Effector CD4-positive, alpha-beta T cell (primary cell): ENCODE measurements around the gene HMG20B.

Experiments used
- DNase-seq: peaks from one replicate; pipeline ENCODE4 v3.0.0-alpha.2; 2020

The HMG20B gene

DNA sequence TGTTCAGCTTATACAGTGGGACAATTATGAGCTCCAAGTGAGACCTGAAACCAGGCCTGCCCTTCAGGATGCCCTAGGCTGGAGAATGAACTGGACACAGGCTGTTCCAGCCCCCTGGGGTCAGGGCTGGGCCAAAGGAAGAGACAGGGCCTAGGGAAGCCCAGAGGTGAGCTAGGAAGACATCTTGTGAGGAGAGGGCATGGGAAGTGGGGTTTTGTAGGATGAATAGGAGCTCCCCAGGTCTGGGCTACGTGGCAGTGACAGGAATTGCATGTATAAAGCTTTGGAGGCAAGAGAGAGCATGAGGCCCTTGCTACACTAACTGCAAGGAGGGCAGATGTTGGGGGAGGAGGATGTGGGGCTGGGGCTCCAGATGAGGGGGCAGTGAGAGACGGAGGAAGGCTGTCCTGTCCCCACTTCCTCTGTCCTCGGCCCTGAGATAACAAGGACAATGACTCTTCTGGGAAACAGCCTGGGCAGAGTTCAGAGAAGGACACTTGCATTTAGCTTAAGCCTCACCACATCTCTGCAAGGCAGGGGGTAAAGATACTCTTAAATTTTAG lies 35.4 kb downstream of the HMG20B start:
- DNase-seq = no peak

DNA sequence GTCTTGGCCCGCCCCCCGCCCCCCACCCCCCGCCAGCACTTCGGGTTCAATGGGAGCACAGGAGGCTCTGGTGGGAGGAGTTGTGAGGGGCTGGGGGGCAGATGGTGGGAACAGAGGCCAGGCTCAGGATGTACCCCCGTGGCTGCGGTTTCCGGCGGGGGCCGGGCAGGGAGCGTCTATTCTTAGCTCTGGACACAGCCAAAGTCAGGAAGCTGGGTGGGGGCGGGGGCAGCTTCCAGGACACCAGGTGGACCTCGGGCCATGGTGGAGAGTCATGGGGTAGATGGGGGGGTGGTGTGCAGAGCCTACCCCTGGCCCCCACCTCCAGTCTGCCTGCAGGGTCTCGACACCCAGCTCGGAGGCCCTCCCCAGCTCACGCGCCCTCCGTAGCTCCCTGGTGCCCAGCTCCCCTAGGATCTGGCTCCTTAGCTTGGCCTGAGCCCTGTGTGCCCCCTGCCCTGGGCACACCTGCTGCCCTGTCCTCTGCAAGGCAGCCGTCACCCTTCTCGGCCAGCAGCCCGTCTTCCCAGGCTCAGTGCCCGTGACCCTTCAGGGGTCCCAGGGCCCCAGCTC lies 36.1 kb downstream of the HMG20B start:
- no peak for DNase-seq

DNA sequence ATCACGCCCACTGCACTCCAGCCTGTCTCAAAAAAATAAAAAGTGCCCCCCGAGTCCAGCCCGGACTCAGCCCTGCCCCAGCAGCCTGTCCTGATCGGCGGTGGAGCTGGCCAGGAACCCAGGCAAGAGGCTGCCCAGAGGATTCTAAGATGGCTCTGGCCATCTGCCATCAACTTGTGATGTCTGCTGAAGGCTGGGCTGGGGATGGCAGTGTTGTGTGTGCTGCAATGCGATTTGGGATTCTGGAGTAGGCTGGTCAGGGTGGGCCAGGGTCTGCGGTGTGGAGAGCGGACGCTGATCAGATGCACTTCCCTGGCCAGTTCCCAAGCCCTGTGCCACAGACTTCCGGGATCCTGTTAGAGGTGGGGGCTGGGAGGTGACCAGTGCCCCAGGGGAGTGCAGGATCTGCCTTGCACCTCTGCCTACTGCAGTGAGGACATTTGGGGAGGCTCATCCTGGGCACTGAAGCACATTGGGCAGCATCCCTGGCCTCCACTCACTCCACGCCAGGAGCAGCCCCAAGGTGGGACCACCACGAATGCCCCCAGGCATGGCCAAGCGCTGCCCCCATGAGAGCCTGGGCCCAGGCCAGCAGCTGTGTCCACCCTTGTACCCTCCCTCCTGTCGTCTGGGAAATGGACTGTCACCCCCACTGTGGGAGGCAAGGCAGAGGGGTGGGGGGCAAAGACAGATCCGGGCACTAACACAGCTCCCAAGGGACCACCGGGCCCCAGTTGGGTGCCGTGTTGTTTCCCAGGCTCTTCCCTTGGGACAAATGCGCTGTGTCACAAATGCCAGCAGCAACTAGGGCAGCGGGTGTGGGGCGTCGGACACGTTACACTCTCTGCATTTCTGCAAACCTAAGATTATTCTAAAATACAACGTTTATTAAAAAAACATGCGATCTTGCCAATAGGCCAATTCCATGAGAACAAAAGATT lies 37.3 kb downstream of the HMG20B start:
- DNase-seq = no peak

DNA sequence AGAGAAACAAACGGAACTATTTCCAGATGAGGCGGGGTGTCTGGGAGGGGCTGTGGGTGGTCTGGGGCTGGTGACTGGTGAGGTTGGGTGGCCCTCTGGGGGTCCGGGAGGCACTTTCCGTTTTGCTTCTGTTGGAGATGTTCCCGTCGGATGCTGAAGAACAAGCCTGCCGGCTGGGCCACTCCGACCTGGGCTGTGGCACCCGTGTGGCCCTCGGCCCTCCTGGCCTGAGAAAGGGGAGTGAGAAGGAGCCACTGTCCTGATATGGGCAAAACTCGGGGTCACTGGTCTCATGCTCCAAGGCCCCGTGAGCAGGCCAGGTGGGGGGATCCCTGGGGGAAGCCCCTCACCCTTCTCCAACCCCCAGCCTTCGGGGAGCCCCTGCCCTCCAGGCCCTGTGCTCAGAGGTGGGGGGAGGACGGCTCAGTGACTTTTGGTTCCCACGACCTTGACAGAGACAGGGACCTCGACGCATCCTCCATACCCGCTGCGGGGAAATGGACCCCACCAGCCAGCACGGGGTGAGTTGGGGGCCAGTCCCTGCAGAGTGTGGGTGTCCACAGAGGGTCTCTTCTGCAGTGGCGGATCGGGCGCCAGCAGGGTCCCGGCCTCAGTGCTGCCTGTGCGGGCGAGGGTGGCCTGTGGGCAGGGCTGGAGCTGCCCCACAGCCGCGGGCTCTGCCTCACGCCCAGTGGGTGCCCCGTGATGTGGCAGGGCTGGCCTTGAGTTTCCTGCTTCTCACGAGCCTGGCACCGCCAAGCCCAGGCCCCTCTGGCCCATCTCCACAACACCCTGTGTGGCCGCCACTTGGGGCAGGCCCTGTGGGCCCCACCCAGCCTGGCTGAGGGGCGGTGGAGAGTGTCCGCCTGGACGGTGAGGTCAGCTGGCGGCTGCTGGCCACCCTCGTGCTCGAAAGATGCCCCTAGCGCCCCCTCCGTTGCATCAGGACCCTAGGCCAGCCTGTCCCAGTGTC lies 38.3 kb downstream of the HMG20B start:
- no peak for DNase-seq

DNA sequence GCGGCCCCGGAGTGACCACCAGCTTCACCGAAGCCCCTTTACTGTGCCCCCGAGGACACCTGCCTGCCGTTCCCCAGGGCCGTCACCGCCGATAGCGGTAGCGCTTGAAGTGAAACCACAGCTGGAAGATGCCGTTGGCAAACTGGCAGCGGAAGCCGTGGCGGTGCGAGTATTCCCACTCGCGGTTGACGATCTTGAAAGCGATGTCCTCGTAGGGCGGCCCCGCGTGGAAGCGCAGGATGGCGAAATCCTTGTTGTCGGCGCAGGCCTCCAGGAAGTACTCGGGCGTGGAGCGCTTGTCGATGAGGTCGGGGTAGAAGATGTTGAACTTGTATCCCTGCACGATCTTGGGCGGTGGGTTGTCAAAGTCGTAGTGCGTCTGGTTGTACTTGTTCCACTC lies 39.1 kb downstream of the HMG20B start:
- DNase-seq = no peak

DNA sequence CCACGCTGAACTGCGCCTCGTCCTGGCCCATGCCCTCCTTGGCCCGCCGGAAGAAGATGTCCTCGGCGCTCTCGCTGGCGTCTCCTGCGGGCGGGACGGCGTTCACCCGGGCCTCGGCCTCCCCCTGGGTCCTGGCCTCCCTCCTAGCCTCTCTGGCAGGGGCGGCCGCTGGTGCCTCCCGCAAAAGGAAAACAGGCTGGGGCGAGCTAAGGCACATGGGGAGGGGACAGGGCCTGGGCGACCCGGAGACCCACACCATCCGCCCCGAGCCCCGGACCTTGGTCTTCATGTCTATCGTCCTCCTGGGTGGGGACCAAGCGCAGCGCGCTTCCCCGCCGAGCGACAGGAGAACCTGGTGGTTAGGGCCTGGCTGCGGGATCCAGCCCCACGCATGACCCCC lies 39.6 kb downstream of the HMG20B start:
- no peak for DNase-seq

DNA sequence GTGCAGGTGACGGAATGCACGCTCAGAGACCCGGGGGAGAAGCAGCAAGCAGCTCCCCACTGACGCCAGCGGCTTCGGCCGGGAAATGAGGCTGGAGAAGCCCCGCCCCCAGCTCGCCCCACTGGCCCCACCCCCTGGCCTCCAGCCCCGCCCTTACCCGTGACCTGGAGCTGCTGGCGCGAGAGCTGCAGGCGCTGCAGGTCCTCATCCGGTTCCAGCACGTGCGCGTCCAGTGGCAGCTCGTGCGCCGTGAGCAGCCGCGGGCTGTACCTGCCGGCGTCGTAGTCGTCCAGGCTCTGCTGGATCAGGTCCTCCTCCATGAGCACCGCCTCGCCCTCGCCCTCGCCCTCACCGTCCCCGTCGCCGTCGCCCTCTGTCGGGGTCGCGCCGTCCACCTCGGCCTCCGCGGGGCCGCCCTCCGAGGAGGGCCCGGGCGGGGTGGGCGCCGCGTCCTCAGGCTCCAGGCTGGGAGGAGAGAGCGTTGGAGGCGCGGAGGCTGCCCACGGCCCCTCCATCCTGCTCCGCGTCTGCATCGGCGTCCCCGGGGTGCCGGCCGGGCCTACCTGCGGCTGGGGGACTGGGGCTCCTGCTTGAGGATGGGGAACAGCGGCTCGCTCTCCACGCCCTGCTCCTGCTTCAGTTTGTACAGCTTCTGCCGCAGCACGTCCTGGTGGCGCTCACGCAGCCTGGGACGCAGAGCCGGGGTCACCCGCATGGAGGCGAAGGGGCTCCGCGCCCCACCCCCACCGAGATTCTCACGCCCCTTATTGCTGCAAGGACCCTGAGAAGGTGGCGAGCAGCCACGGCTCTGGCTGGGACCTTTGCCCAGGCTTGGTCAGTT lies 40.4 kb downstream of the HMG20B start:
- no peak for DNase-seq

DNA sequence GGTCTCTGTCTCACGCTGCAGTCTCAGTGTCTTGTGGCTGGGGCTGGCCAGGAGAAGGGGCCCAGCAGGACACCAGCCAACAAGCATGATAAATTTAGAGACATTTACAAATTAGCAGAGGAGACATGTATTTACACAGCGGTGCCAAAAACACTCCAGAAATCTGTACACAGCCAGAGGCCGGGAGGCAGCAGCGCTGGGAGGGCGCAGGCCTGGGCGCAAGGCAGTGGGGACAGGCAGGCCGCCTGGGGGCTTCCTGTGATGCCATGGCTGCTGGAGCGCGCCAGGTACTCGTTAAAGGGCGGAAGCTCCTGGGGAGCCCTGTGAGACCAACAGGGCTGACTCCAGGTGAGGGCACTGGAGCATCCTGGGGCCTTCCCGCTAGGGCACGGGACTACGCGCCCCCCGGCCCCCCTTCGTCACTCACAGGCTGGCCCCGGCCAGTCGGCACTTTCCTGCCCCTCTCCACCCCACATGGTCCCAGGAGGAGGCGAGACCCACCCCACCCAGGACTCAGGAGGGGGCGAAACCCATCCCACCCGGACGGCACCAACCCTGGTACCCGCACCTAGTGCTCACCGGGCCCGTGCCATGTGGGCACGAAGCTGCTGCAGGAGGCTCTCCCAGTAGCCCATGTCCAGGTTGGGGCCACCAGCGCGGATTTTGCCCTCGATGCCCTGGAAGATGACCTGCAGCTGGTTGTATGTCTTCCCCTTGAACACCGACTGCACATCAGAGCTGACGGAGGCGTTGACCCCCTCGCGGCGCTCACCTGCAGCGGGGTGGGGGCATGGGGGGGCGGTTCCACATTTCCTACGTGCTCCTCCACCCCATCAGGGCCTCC lies 41.3 kb downstream of the HMG20B start:
- no peak for DNase-seq

DNA sequence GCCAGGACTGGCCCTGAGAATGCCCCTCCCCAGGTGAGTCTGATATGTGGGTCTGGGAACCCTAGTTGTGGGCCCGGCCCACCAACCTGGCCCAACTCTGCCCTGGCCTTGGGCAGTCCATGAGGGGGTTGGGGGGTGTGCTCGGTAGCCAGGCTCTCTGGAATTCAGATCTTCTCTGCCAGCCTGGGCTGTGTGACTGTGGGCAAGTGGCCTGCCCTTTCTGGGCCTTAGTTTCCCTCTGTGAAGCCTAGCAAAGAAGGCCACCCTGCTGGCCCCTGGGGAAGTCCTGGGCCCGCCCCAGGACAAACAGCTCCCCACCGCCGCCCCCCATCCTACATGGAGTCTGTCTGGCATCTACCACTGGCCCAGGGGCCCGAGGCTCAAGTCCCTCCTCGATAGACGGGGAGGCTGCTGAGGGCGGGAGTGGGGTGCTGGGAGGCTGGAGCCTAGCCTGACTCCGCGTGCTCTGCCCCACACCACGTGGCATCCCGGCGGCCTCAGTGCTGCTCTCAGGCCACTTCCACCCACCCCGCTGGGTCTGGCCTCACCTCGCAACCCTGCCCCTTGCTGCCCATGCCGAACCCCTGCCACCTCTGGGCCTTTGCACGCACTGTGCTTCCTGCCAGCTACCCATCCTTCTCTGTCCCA lies 42.2 kb downstream of the HMG20B start:
- DNase-seq = no peak

DNA sequence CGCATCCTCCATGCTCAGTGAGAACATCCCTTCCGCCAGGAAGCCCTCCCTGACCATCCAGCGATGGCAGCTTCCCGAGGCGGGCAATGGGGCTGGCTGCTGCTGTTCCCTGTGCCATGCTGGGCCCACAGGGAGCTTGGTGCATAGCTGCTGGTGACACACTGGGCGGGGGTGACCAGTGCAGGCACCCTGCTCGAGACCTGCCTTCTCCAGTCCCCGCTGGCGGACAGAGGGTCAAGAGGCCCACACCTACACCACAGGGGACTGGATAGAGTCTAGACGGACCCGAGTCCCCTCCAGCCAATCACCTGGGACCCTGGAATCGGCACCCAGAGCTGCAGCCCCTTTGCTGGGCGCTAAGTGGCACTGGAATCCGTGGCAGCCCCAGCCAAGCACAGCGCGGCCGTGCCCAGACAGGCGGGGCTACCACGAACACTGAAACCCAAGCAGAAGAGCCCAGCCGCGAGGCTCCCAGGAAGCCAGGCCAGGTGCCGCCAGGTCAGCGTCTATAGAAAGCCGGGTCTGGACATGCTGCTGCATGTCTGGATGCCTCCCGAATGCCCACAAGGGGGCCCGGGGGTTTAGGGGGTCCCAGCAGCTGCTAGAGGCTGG lies 42.9 kb downstream of the HMG20B start:
- no peak for DNase-seq

DNA sequence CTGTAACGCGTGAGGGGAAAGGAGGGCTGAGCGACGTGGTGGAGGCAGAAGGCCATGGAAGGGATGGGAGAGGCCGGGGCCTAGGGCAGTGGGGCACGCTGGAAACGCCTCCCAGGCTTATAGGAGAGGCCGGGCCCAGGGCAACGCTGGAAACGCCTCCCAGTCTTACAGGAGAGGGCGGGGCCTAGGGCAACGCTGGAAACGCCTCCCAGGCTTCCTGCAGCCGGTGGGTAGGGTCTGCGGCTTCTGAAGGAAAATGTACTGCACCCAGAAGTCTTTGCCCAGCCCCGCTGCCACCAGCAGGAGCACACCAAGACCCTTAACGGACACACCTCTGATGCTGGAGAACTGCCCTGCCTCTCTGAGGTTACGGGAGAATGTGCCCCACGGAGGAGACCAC lies 44.7 kb downstream of the HMG20B start:
- DNase-seq = no peak

DNA sequence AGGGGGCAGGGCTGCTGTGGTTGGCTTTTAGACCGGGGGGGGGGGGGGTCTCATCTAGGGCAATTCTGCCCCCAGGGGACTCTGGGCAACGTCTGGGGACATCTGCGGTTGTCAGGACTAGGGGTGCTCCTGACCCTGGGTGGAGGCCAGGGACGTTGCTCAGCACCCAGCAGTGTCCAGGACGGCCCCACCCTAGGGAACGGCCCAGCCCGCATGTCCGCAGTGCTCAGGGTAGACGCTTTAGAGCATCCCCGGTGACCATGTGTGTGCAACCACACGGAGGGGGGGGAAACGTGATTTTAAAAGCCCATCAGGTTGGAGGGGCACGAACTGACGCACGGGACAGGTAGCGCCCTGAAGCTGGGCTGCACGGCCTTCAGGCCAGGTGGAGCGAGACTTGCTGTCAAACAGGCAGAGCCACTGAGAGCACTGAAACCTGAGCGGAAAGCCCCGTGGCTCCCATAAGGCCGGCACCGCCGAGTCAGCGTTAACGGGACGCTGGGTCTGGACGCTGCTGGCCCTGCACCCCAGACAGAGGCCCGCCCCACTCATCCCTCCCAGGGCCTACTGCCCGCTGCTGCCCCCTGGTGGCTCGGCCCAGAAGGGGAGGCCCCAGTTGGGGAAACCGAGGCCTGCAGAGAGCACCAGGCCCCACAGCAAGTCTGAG lies 45.5 kb downstream of the HMG20B start:
- DNase-seq = peak; percentile 38

DNA sequence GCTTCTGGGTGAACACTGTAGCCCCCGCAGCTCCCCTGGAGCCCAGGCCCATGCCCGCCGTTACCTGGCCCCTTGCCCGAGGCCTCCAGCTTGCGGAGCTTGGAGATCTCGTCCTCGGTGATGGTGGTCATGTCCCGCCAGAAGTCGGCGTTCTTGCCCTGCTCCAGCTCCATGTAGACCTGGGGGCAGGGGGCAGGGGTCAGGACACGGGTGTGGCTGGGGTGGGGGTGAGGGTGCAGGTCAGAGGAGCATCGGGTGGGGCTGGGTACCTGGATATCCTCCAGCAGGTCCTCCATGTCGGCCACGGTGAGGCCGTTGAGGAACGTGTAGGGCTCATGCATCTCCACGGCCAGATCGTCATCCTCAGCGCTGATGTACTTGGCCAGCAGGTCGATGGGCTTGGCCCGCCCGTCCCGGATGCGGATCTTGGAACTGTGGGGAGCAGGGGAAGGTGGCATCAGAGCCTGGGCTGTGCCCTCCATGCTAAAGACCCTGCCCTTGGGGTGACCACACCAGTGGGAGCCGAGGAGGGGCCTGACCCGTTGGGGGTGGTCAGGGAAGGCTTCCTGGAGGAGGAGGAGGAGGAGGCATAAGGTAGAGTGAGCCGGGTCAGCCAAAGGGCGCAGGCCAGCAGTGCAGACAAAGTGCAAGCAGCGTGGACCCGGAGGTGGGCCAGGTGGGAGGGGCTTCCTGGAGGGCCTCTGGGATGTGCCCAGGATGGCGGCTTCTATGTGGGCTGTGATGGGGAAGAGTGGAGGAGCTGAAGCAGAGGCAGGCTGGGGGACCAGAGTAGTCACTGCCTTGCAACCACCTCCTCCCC lies 46.3 kb downstream of the HMG20B start:
- DNase-seq = no peak

DNA sequence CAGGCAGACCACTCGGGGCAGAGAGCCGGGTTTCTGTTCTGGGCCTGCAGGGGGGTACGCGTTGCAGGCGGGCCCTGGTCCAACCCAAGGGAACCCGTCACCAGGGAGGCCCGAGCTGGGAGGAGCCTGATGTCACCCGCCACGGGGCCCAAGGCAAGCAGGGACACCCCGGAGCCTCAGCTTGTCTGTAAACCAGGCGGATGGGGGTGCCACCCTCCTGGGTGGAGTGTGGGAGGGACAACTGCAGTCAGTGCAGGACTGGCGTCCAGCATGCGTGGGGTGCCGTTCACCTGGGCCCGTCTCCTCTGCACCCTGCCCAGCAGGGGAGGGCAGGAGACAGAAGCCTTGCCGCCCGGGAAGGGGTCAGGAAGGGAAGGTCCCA lies 46.9 kb downstream of the HMG20B start:
- no peak for DNase-seq

DNA sequence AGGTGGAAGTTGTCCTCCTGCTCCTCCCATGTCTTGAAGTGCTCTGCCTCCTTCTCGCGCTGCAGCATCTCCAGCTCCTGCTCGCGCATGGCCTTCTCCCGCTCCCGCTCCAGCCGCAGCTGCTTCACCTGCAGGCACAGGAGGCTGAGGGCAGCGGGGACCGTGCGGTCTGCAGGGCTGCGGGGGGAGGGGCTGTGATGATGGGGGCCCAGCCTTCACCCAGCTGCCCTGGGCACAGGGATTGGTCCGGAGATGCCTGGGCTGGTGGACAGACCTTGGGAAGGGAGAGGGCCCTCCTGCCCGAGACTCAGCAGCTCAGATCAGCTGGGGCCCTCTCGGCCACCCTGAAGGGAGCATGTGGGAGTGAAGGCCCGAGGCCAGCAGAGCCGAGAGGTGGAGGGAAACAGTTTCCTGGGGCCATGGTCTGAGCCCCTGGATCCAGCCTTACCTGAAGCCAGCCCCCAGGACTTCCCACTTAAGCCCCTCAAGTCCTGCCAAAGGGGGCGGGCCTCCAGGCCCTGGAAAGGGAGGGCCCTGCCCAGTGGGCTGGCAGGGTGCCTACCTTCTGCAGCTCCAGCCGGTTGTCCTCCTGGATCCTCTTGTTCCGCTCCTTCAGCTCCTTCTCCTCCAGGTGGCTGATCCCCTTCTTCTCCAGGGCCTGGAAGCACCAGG lies 47.5 kb downstream of the HMG20B start:
- no peak for DNase-seq

DNA sequence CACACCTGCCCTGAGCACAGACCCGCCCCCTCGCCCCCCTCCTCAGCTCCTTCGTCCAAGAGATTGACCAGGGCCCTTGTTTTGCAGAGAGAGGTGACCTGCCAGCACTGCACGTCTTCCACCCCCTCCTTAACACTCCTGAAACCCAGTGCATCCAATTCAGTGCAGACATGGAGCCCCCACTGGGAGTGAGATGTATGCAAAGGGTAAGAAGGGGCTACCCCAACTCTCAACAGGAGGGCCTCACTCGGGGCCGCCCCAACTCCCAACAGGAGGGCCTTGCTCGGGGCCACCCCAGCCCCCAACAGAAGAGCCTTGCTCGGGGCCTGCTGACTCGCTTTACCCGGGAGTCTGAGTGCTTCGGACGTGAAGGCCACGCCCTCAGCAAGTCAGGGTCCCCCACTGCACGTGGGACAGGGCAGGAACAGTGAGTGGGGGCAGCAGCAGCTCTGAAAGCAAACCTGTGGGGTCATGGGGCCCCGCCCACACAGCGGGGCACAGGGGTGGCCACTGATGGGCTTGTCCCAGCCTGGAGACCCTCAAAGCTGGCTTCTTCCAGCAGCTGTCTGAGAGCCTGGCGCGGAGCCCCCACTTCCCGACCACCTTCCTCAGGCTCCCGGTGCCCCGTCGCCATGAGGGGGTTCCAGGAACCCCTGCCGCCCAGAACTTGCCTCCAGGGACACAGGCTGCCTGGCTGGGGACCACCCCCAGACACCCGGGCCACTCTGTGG lies 48.2 kb downstream of the HMG20B start:
- no peak for DNase-seq

DNA sequence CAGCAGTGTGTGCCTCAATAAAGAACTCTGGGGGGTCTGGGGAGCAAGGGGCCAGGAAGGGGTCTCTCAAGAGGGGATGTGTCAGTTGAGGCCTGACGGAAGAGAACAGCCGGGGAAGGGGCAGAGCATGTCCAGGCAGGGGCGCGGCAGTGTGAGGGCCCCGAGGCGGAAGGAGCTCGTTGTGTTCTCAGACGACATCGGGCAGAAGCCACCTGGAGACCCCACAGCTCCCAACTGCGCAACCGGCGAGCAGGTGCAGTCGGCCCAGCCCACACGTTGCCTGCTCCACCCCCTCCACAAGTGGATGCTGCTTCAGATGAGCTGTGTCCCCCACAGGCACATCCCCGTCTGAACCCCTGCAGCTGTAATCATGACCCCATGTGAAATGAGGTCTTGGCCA lies 48.9 kb downstream of the HMG20B start:
- DNase-seq = no peak
